ENCODE data around the gene GPATCH4.

The GPATCH4 gene

GRCh38 chr1:156581661-156582387, 19.5 kb downstream of the GPATCH4 start:
- no peak for DNase-seq
- no peaks in the 10 kb centered on the region for H3K36me3 ChIP-seq (replicated peaks)
- H3K4me3 ChIP-seq (ENCODE audit: low read depth, low read length), result no peak overlapping the region
- H3K27me3 ChIP-seq (replicated peaks), result no peaks in the 10 kb centered on the region
- H3K27ac ChIP-seq, result no peak overlapping the region
- TF ChIP-seq, protein P1, sequence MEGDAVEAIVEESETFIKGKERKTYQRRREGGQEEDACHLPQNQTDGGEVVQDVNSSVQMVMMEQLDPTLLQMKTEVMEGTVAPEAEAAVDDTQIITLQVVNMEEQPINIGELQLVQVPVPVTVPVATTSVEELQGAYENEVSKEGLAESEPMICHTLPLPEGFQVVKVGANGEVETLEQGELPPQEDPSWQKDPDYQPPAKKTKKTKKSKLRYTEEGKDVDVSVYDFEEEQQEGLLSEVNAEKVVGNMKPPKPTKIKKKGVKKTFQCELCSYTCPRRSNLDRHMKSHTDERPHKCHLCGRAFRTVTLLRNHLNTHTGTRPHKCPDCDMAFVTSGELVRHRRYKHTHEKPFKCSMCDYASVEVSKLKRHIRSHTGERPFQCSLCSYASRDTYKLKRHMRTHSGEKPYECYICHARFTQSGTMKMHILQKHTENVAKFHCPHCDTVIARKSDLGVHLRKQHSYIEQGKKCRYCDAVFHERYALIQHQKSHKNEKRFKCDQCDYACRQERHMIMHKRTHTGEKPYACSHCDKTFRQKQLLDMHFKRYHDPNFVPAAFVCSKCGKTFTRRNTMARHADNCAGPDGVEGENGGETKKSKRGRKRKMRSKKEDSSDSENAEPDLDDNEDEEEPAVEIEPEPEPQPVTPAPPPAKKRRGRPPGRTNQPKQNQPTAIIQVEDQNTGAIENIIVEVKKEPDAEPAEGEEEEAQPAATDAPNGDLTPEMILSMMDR (IDR thresholded peaks at IDR 0.05; ENCODE audit: low read depth, low read length, missing control alignments), result no peak
- in situ Hi-C loops (cut with HindIII; ENCODE audit: low pct_ligation_motif_present, low sequenced_read_pairs), result no loop called here

GRCh38 chr1:156579472-156579871, 21.8 kb downstream of the GPATCH4 start, which contains the start of gene TTC24:
Gene TTC24, plus strand, starts transcription at chr1:156579723. Its CDS starts 1,642 bp downstream, at chr1:156581365.
- H3K4me3 ChIP-seq (ENCODE audit: low read depth, low read length), result no peak within 1 kb of the TSS
- no peaks in the 10 kb centered on the region for H3K27me3 ChIP-seq (replicated peaks)
- in situ Hi-C loops (cut with HindIII; ENCODE audit: low pct_ligation_motif_present, low sequenced_read_pairs), result loop anchor here (10.0 kb wide), 1 partner anchor 55 kb away; no protein-coding TSS in a partner anchor
- H3K36me3 ChIP-seq (replicated peaks), result no peaks in the 10 kb centered on the region
- TF ChIP-seq, protein P1 (IDR thresholded peaks at IDR 0.05; ENCODE audit: low read depth, low read length, missing control alignments), result no peak
- no peak within 1 kb of the TSS for H3K27ac ChIP-seq
- no peak for DNase-seq

DNA sequence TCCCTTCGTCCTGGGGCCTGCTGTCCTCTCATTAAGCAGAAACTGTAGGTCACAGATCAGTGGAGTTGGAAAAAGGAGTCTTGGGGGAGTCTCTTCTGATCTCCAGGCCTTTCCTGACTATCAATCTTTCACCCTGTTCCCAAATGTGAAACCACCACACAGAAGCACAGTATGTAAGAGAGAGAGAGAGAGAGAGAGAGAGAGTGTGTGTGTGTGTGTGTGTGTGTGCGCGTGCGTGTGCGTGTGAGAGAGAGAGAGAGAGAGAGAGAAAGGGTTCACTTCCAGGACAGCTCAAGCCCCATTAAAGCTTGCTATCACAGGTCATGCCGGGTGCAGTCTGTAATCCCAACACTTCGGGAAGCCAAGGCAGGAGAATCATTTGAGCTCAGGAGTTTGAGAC, 23.2 kb downstream of the GPATCH4 start:
- H3K27me3 ChIP-seq (replicated peaks), result no peaks in the 10 kb centered on the region
- H3K27ac ChIP-seq, result no peak overlapping the region
- TF ChIP-seq, protein P1 (IDR thresholded peaks at IDR 0.05; ENCODE audit: low read depth, low read length, missing control alignments), result no peak
- no peak for DNase-seq
- H3K36me3 ChIP-seq (replicated peaks), result no peaks in the 10 kb centered on the region
- H3K4me3 ChIP-seq (ENCODE audit: low read depth, low read length), result no peak overlapping the region
- in situ Hi-C loops (cut with HindIII; ENCODE audit: low pct_ligation_motif_present, low sequenced_read_pairs), result loop anchor here (10.0 kb wide), 1 partner anchor 53 kb away; no protein-coding TSS in a partner anchor

GRCh38 chr1:156577550-156577949, 23.7 kb downstream of the GPATCH4 start:
- in situ Hi-C loops (cut with HindIII; ENCODE audit: low pct_ligation_motif_present, low sequenced_read_pairs), result loop anchor here (10.0 kb wide), 1 partner anchor 53 kb away; no protein-coding TSS in a partner anchor
- H3K4me3 ChIP-seq (ENCODE audit: low read depth, low read length), result no peak overlapping the region
- H3K27ac ChIP-seq, result no peak overlapping the region
- no peaks in the 10 kb centered on the region for H3K27me3 ChIP-seq (replicated peaks)
- TF ChIP-seq, protein P1 (IDR thresholded peaks at IDR 0.05; ENCODE audit: low read depth, low read length, missing control alignments), result no peak
- no peaks in the 10 kb centered on the region for H3K36me3 ChIP-seq (replicated peaks)
- no peak for DNase-seq

DNA sequence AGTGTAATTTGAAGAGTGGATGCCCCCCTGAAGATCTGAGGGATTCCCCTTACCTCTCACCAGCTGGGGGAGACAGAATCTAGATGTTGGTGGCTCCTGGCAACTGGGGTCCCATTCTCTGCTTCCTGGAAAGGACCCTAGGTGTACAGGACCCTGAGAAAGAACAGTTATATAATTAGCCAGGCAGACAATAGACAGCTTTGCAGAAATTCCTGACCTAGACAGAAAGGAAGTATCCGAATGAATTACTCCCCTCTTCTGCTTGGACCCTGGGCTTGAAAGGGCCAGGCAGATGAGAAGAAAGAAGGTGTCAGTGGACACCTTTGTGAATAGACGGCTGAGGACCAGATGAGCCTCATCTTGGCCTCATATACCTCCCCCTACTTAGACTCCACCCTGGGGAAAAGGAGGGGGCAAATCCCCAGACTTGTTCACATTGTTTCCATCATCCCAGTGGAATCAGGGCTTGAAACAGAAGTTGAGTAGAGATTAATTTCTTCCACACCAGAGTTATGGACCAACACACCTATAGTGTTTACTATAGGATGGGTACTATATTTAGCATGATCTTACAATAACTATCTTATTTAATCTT, 27.1 kb downstream of the GPATCH4 start:
- no peak for DNase-seq
- Histone ChIP-seq H3K36me3 (replicated peaks) (no peaks in the 10 kb centered on the region), H3K27me3 (replicated peaks) (no peaks in the 10 kb centered on the region), H3K27ac (no peak overlapping the region), H3K4me3 (ENCODE audit: low read depth, low read length) (no peak overlapping the region)
- TF ChIP-seq, protein P1 (IDR thresholded peaks at IDR 0.05; ENCODE audit: low read depth, low read length, missing control alignments), result no peak
- in situ Hi-C loops (cut with HindIII; ENCODE audit: low pct_ligation_motif_present, low sequenced_read_pairs), result loop anchor here (10.0 kb wide), 1 partner anchor 49 kb away; no protein-coding TSS in a partner anchor

All from brain microvascular endothelial cell (primary cell).